ENCODE results near the gene APOO. TPM values are rescaled to one million over a fixed set of nuclear protein-coding genes. Genes with fewer than 3 reads are reported as not detected.

APOO gene
- total RNA-seq, 3 donors from 2014 or later (not counting 1 experiment from before 2014, with no cell fraction given): 8.8 to 13.0 (median 10.0) TPM

- ATAC-seq (no peak), DNase-seq (no peak)
- WGBS (ENCODE audit: insufficient coverage): 57% methylated on average over 2 of the region's 4 CpGs
- intact Hi-C loops (cut with micrococcal nuclease): no loop called here
- no peaks in the 10 kb centered on the region for H3K9me3 Mint-ChIP-seq
- no peaks in the 10 kb centered on the region for H3K27me3 Mint-ChIP-seq (ENCODE audit: low read depth in 2 of 2)
- no peak for TF ChIP-seq CTCF (IDR thresholded peaks at IDR 0.05)
- H3K4me3 Mint-ChIP-seq: no peak overlapping the region
- no peak overlapping the region for H3K4me3 ChIP-seq (ENCODE audit: low read length)
- H3K9me3 ChIP-seq (ENCODE audit: control insufficient read depth, insufficient read depth, low read length): no peaks in the 10 kb centered on the region
- H3K36me3 Mint-ChIP-seq: no peaks in the 10 kb centered on the region
- H3K27ac Mint-ChIP-seq: no peak overlapping the region
- no peaks in the 10 kb centered on the region for H3K36me3 ChIP-seq (ENCODE audit: control insufficient read depth, insufficient read depth, low read length)
- H3K27me3 ChIP-seq (ENCODE audit: control insufficient read depth, insufficient read depth, low read length): no peaks in the 10 kb centered on the region
- no peak overlapping the region for H3K27ac ChIP-seq (ENCODE audit: low read length)
- no peaks in the 10 kb centered on the region for H3K4me1 ChIP-seq (ENCODE audit: control insufficient read depth, insufficient read depth, low read length)
- H3K4me1 Mint-ChIP-seq: peaks cover 14 to 19% of the 10 kb centered on the region in 2 donors
Observed at GRCh38 chrX:23884427-23885024, 23.2 kb downstream of the APOO start.

DNA sequence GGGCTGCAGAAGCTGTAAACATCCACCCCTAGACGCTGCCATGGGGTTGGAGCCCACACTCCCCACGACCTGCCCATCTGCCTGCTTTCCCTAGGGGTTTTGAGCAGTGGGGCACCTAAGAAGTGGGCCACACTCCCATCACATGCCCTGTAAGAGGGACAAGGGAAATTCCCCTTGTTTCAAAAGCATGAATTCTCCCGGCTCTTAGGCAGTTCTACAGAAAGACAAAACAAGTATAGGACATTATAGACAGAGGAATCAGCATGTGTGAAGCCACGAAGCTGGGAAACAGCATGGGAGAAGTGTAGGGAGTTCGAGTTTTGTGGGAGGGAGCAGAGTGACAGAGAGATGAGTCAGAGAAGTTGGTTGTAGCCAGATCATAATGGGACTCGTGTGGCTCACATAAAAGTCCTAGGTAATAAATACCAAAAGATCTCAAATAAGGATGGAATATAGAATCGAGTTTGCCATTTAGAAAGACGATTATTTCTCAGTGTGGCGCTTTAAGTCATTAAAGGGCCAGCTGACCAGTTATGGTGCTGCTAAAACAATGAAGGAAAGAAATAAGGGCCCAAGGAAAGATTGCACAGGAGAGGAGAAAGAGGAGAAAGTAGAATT lies 23.9 kb downstream of the APOO start:
- no peaks in the 10 kb centered on the region for H3K4me1 ChIP-seq (ENCODE audit: control insufficient read depth, insufficient read depth, low read length)

GRCh38 chrX:23879380-23880090 lies 28.2 kb downstream of the APOO start:
- H3K27me3 Mint-ChIP-seq (ENCODE audit: low read depth in 2 of 2): no peaks in the 10 kb centered on the region
- 89% methylated on average over 1 of the region's 2 CpGs for WGBS (ENCODE audit: insufficient coverage)
- no peak overlapping the region for H3K27ac Mint-ChIP-seq
- no peaks in the 10 kb centered on the region for H3K9me3 Mint-ChIP-seq
- no peaks in the 10 kb centered on the region for H3K36me3 Mint-ChIP-seq
- DNase-seq: no peak
- Histone ChIP-seq H3K4me3 (ENCODE audit: low read length) (no peak overlapping the region), H3K4me1 (ENCODE audit: control insufficient read depth, insufficient read depth, low read length) (no peaks in the 10 kb centered on the region), H3K27me3 (ENCODE audit: control insufficient read depth, insufficient read depth, low read length) (no peaks in the 10 kb centered on the region), H3K9me3 (ENCODE audit: control insufficient read depth, insufficient read depth, low read length) (no peaks in the 10 kb centered on the region), H3K27ac (ENCODE audit: low read length) (no peak overlapping the region), H3K36me3 (ENCODE audit: control insufficient read depth, insufficient read depth, low read length) (no peaks in the 10 kb centered on the region)
- TF ChIP-seq CTCF (IDR thresholded peaks at IDR 0.05): no peak
- intact Hi-C loops (cut with micrococcal nuclease): no loop called here
- ATAC-seq: no peak
- H3K4me3 Mint-ChIP-seq: no peak overlapping the region
- H3K4me1 Mint-ChIP-seq: peaks cover 0 to 4% of the 10 kb centered on the region in 2 donors

More for the DNA sequence above, 23.9 kb downstream of the APOO start:
- Mint-ChIP-seq H3K9me3 (no peaks in the 10 kb centered on the region), H3K4me1 (peaks cover 14 to 19% of the 10 kb centered on the region in 2 donors), H3K36me3 (no peaks in the 10 kb centered on the region), H3K27me3 (ENCODE audit: low read depth in 2 of 2) (no peaks in the 10 kb centered on the region), H3K27ac (no peak overlapping the region), H3K4me3 (no peak overlapping the region)
- 77% methylated on average over 9 of the region's 9 CpGs for WGBS (ENCODE audit: insufficient coverage)
- Histone ChIP-seq H3K27me3 (ENCODE audit: control insufficient read depth, insufficient read depth, low read length) (no peaks in the 10 kb centered on the region), H3K4me3 (ENCODE audit: low read length) (no peak overlapping the region), H3K27ac (ENCODE audit: low read length) (no peak overlapping the region), H3K36me3 (ENCODE audit: control insufficient read depth, insufficient read depth, low read length) (no peaks in the 10 kb centered on the region), H3K9me3 (ENCODE audit: control insufficient read depth, insufficient read depth, low read length) (no peaks in the 10 kb centered on the region)
- DNase-seq: no peak
- no peak for ATAC-seq
- intact Hi-C loops (cut with micrococcal nuclease): no loop called here
- TF ChIP-seq CTCF (IDR thresholded peaks at IDR 0.05): no peak
